ENCODE results near the gene KCNH4. TPM values are rescaled to one million over a fixed set of nuclear protein-coding genes. Genes with fewer than 3 reads are reported as not detected.

Gene KCNH4
- polyA plus RNA-seq, 1 donor (not counting 4 experiments of a cell fraction or from before 2014, with no cell fraction given) = not detected

DNA sequence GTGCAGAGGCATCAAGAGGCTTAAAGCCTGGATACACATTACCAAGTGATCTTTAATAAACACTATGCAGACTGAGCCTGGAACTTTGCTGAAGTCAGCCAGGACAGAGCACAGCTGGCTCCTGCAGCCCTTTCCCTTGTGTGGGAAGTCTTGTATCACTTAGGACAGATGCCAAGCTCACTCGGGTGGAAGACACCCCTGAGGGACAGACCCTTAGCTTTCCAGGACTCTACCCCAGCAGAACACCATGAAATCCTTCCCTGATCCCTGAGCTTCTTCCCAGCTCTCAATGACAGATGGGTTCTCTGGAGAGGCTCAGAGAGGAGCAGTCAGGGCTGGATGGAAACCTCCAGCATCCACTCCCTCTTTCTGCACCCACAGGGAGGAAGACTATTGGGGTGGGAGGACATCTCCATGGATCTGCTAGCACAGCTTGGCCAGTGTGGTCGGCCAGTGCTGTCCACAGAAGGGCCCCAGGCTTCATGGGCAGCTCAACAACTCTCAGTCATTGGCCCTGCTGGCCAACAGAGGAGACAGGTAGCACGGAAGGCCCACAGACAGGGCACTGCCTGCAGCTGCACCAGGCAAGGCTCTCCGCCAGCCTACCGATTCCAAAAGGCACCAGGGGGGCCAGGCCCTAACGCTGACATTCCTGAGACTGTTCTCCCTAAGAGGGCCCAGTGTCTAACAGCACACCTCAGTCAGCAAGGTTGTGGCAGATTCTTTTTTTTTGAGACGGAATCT, 42.0 kb downstream of the KCNH4 start:
- H3K4me3 ChIP-seq (ENCODE audit: control insufficient read depth in 2 of 3, extremely low read depth in 1 of 3, insufficient read depth in 2 of 3, low read depth in 1 of 3, low read length in 3 of 3) = no peak overlapping the region
- H3K27ac ChIP-seq (ENCODE audit: control insufficient read depth, insufficient read depth, low read length) = no peak overlapping the region
- H3K9me1 ChIP-seq (ENCODE audit: control insufficient read depth, extremely low read depth, insufficient read depth, low read length) = peaks cover 5% of the 10 kb centered on the region
- H3K4me2 ChIP-seq (ENCODE audit: control insufficient read depth, extremely low read depth, insufficient read depth, low read depth, low read length) = no peak overlapping the region
- H2AFZ ChIP-seq (ENCODE audit: control insufficient read depth, low read length) = no peak overlapping the region
- dilution Hi-C loops (cut with MboI; ENCODE audit: extremely low pct_ligation_motif_present, low sequenced_read_pairs) = no loop called here
- no peak for TF ChIP-seq EZH2 (IDR thresholded peaks at IDR 0.05; ENCODE audit: low read length)
- TF ChIP-seq, protein P1, sequence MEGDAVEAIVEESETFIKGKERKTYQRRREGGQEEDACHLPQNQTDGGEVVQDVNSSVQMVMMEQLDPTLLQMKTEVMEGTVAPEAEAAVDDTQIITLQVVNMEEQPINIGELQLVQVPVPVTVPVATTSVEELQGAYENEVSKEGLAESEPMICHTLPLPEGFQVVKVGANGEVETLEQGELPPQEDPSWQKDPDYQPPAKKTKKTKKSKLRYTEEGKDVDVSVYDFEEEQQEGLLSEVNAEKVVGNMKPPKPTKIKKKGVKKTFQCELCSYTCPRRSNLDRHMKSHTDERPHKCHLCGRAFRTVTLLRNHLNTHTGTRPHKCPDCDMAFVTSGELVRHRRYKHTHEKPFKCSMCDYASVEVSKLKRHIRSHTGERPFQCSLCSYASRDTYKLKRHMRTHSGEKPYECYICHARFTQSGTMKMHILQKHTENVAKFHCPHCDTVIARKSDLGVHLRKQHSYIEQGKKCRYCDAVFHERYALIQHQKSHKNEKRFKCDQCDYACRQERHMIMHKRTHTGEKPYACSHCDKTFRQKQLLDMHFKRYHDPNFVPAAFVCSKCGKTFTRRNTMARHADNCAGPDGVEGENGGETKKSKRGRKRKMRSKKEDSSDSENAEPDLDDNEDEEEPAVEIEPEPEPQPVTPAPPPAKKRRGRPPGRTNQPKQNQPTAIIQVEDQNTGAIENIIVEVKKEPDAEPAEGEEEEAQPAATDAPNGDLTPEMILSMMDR (optimal IDR thresholded peaks at IDR 0.05 in 1 of 3, IDR thresholded peaks at IDR 0.05 in 1 of 3, conservative IDR thresholded peaks at IDR 0.05 in 1 of 3; ENCODE audit: extremely low read depth in 1 of 3, insufficient read depth in 2 of 3, low read length in 3 of 3) = no peak
- H3K9ac ChIP-seq (ENCODE audit: control insufficient read depth, extremely low read depth, insufficient read depth, low read length) = no peak overlapping the region
- H4K20me1 ChIP-seq (ENCODE audit: control insufficient read depth, extremely low read depth, insufficient read depth, low read length) = peaks cover 18% of the 10 kb centered on the region
- H3K27me3 ChIP-seq (ENCODE audit: control insufficient read depth, extremely low read depth, insufficient read depth, low read length) = no peaks in the 10 kb centered on the region
- peaks cover 28 to 38% of the 10 kb centered on the region in 2 experiments for H3K36me3 ChIP-seq (ENCODE audit: control insufficient read depth in 2 of 2, extremely low read depth in 1 of 2, insufficient read depth in 2 of 2, low read length in 2 of 2)
- DNase-seq (ENCODE audit: low read depth, low spot score) (no peak), FAIRE-seq (no peak)
- no peaks in the 10 kb centered on the region for H3K9me3 ChIP-seq (ENCODE audit: control insufficient read depth, low read depth, low read length)
- peaks cover 8% of the 10 kb centered on the region for H3K4me1 ChIP-seq (ENCODE audit: control insufficient read depth, extremely low read depth, insufficient read depth, low read length)
- H3K79me2 ChIP-seq (ENCODE audit: control insufficient read depth, insufficient read depth, low read length) = peaks cover 89% of the 10 kb centered on the region

DNA sequence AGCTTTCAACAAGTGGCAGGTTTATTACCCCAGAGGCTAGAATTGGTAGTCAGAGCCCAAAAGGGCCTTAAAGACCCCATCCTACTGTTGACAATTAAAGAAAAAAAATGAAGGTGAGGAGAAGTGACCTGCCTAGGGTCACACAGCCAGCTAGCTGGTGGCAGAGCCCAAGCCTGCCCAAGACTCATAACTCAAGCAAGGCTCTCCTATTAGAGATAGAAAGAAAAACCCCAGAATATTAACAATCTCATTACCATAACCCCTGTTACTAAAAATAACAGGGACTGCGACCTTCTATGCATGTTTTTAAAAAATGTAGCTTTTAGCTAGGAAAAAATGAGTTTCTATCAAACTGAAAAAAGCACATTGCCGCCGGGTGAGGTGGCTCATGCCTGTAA, 44.3 kb downstream of the KCNH4 start:
- Histone ChIP-seq H3K36me3 (ENCODE audit: control insufficient read depth in 2 of 2, extremely low read depth in 1 of 2, insufficient read depth in 2 of 2, low read length in 2 of 2) (peaks cover 19 to 31% of the 10 kb centered on the region in 2 experiments), H3K9me3 (ENCODE audit: control insufficient read depth, low read depth, low read length) (no peaks in the 10 kb centered on the region), H4K20me1 (ENCODE audit: control insufficient read depth, extremely low read depth, insufficient read depth, low read length) (peaks cover 25% of the 10 kb centered on the region), H3K4me3 (ENCODE audit: control insufficient read depth in 2 of 3, extremely low read depth in 1 of 3, insufficient read depth in 2 of 3, low read depth in 1 of 3, low read length in 3 of 3) (no peak overlapping the region), H3K79me2 (ENCODE audit: control insufficient read depth, insufficient read depth, low read length) (peaks cover 87% of the 10 kb centered on the region), H3K4me1 (ENCODE audit: control insufficient read depth, extremely low read depth, insufficient read depth, low read length) (peaks cover 21% of the 10 kb centered on the region), H3K9me1 (ENCODE audit: control insufficient read depth, extremely low read depth, insufficient read depth, low read length) (peaks cover 6% of the 10 kb centered on the region), H3K27ac (ENCODE audit: control insufficient read depth, insufficient read depth, low read length) (no peak overlapping the region), H3K4me2 (ENCODE audit: control insufficient read depth, extremely low read depth, insufficient read depth, low read depth, low read length) (no peak overlapping the region), H3K27me3 (ENCODE audit: control insufficient read depth, extremely low read depth, insufficient read depth, low read length) (no peaks in the 10 kb centered on the region), H3K9ac (ENCODE audit: control insufficient read depth, extremely low read depth, insufficient read depth, low read length) (no peak overlapping the region), H2AFZ (ENCODE audit: control insufficient read depth, low read length) (no peak overlapping the region)
- TF ChIP-seq, protein P1 (optimal IDR thresholded peaks at IDR 0.05 in 1 of 3, IDR thresholded peaks at IDR 0.05 in 1 of 3, conservative IDR thresholded peaks at IDR 0.05 in 1 of 3; ENCODE audit: extremely low read depth in 1 of 3, insufficient read depth in 2 of 3, low read length in 3 of 3) = no peak
- no peak for TF ChIP-seq EZH2 (IDR thresholded peaks at IDR 0.05; ENCODE audit: low read length)
- FAIRE-seq (no peak), DNase-seq (ENCODE audit: low read depth, low spot score) (no peak)
- dilution Hi-C loops (cut with MboI; ENCODE audit: extremely low pct_ligation_motif_present, low sequenced_read_pairs) = no loop called here
